ENCODE data around the gene PLPPR1.
"Not testable (repeated sequence)": the region's sequence is repeated elsewhere in the genome, so short reads cannot be mapped to it uniquely, and the experiment has no call there.

Gene PLPPR1

DNA sequence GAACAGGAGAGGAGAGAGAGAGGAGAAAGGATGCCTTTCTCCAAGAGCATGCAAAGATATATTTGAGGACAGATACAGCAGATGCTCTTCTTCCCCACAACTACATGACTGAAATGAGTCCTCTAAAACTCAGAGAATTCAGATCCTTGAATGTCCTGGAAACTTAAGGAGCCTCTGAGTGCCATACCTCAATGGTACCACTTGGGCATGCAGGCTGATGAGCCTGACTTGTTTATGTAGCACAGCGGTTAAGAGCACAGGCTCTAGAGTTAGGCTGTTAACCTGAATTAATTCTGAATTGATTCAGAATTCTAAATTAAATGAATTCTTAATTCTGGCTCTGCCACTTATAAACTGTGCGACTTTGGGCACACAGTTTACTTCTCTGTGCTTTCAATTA is 5.7 kb downstream of the PLPPR1 start:
- Histone ChIP-seq H3K9ac (no peak overlapping the region), H3K27me3 (ENCODE audit: insufficient read depth, low read depth) (no peaks in the 10 kb centered on the region), H3K4me2 (no peak overlapping the region), H3K4me3 (IDR thresholded peaks at IDR 0.05; ENCODE audit: insufficient read depth, low read depth, low read length) (no peak overlapping the region), H2AFZ (ENCODE audit: low read depth) (no peak overlapping the region), H4K20me1 (ENCODE audit: insufficient read depth) (no peaks in the 10 kb centered on the region), H3K79me2 (ENCODE audit: insufficient read depth, low read depth) (no peaks in the 10 kb centered on the region), H3K27ac (no peak overlapping the region), H3K36me3 (ENCODE audit: insufficient read depth) (no peaks in the 10 kb centered on the region), H3K4me1 (ENCODE audit: low read depth, poor library complexity, severe bottlenecking) (no peaks in the 10 kb centered on the region)
- TF ChIP-seq, protein P1, sequence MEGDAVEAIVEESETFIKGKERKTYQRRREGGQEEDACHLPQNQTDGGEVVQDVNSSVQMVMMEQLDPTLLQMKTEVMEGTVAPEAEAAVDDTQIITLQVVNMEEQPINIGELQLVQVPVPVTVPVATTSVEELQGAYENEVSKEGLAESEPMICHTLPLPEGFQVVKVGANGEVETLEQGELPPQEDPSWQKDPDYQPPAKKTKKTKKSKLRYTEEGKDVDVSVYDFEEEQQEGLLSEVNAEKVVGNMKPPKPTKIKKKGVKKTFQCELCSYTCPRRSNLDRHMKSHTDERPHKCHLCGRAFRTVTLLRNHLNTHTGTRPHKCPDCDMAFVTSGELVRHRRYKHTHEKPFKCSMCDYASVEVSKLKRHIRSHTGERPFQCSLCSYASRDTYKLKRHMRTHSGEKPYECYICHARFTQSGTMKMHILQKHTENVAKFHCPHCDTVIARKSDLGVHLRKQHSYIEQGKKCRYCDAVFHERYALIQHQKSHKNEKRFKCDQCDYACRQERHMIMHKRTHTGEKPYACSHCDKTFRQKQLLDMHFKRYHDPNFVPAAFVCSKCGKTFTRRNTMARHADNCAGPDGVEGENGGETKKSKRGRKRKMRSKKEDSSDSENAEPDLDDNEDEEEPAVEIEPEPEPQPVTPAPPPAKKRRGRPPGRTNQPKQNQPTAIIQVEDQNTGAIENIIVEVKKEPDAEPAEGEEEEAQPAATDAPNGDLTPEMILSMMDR (conservative IDR thresholded peaks at IDR 0.05; ENCODE audit: low read depth, low read length), result no peak

DNA sequence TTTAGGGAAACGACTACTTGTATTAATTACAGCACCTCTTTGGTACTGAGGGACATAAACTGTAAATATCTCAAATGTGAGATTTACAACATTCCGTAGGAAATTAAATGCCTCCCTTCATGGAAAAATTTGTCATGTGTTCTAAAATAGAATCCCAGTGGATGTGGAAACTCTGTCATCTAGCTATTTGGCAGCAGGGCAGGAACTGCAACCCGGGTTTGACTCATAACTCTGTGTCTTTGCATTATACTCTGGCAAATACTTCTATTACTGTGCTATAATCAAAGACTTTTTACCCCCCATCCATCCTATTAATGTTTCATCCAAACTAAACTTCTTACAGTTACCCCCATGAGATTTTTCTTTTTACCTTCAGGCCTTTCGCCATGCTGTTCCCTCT is 6.6 kb downstream of the PLPPR1 start:
- no peak overlapping the region for H3K4me2 ChIP-seq
- no peak overlapping the region for H3K4me3 ChIP-seq (IDR thresholded peaks at IDR 0.05; ENCODE audit: insufficient read depth, low read depth, low read length)
- H3K79me2 ChIP-seq (ENCODE audit: insufficient read depth, low read depth), result no peaks in the 10 kb centered on the region
- no peak overlapping the region for H3K27ac ChIP-seq
- H4K20me1 ChIP-seq (ENCODE audit: insufficient read depth), result no peaks in the 10 kb centered on the region
- H3K9ac ChIP-seq, result no peak overlapping the region
- no peaks in the 10 kb centered on the region for H3K36me3 ChIP-seq (ENCODE audit: insufficient read depth)
- no peaks in the 10 kb centered on the region for H3K4me1 ChIP-seq (ENCODE audit: low read depth, poor library complexity, severe bottlenecking)
- no peaks in the 10 kb centered on the region for H3K27me3 ChIP-seq (ENCODE audit: insufficient read depth, low read depth)
- H2AFZ ChIP-seq (ENCODE audit: low read depth), result no peak overlapping the region
- TF ChIP-seq, protein P1 (conservative IDR thresholded peaks at IDR 0.05; ENCODE audit: low read depth, low read length), result no peak

DNA sequence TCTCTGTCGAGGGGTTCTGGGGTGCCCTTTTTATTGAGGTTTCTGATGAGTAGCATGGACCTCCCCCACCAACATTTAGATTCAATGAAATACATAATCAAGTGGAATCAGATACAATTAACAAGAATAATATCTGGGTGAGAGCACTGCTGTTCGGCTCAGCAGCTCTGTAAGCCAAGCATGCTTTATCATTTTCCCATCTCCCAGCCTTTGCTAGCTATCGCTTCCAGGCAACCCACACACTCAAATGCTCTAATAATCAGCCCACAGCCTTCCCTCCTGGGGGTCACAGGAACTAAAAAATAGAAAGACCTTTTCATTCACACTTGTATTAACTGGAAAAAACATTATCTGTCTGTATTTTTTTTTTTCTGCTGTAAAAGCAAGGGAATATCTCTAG is 8.9 kb downstream of the PLPPR1 start:
- Histone ChIP-seq H3K4me1 (ENCODE audit: low read depth, poor library complexity, severe bottlenecking) (no peaks in the 10 kb centered on the region), H3K79me2 (ENCODE audit: insufficient read depth, low read depth) (no peaks in the 10 kb centered on the region), H3K27me3 (ENCODE audit: insufficient read depth, low read depth) (no peaks in the 10 kb centered on the region), H2AFZ (ENCODE audit: low read depth) (no peak overlapping the region), H4K20me1 (ENCODE audit: insufficient read depth) (no peaks in the 10 kb centered on the region), H3K9ac (no peak overlapping the region), H3K4me2 (no peak overlapping the region), H3K36me3 (ENCODE audit: insufficient read depth) (no peaks in the 10 kb centered on the region), H3K27ac (no peak overlapping the region), H3K4me3 (IDR thresholded peaks at IDR 0.05; ENCODE audit: insufficient read depth, low read depth, low read length) (no peak overlapping the region)
- TF ChIP-seq, protein P1 (conservative IDR thresholded peaks at IDR 0.05; ENCODE audit: low read depth, low read length), result no peak

DNA sequence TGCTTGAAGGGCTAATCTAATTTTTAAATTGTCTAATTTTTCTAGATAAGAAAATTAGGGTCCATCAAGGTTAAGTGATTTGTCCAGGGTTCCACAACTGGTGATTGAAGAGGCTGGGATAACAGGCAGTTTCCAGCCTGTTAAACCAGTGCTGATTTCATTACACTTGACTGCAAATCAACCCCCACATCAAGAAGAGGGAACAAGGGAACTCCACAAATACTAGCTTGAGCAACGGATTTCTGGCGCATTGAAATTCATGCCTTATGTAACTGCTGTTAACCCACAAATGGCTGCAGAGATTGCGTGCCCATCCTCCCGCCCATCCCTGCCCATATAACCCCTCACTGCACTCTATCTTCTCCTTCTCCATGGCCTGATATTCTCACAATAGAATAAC is 10.0 kb downstream of the PLPPR1 start:
- TF ChIP-seq, protein P1 (conservative IDR thresholded peaks at IDR 0.05; ENCODE audit: low read depth, low read length), result no peak
- H3K4me3 ChIP-seq (IDR thresholded peaks at IDR 0.05; ENCODE audit: insufficient read depth, low read depth, low read length), result no peak overlapping the region
- H3K4me2 ChIP-seq, result no peak overlapping the region
- no peaks in the 10 kb centered on the region for H3K36me3 ChIP-seq (ENCODE audit: insufficient read depth)
- H3K9ac ChIP-seq, result no peak overlapping the region
- no peak overlapping the region for H2AFZ ChIP-seq (ENCODE audit: low read depth)
- H3K79me2 ChIP-seq (ENCODE audit: insufficient read depth, low read depth), result no peaks in the 10 kb centered on the region
- no peaks in the 10 kb centered on the region for H4K20me1 ChIP-seq (ENCODE audit: insufficient read depth)
- no peak overlapping the region for H3K27ac ChIP-seq
- no peaks in the 10 kb centered on the region for H3K4me1 ChIP-seq (ENCODE audit: low read depth, poor library complexity, severe bottlenecking)
- no peaks in the 10 kb centered on the region for H3K27me3 ChIP-seq (ENCODE audit: insufficient read depth, low read depth)

DNA sequence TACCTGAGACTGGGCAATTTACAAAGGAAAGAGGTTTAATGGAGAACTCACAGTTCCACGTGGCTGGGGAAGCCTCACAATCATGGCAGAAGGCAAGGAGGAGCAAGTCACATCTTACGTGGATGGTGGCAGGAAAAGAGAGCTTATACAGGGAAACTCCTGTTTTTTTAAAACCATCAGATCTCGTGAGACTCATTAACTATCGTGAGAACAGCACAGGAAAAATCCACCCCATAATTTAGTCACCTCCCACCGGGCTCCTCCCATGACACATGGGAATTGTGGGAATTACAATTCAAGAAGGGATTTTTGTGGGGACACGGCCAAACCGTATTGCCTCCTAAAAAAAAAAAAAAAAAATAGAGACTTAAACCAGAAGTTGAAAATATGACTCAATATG is 11.1 kb downstream of the PLPPR1 start:
- H3K4me3 ChIP-seq (IDR thresholded peaks at IDR 0.05; ENCODE audit: insufficient read depth, low read depth, low read length); H3K4me2 ChIP-seq; H2AFZ ChIP-seq (ENCODE audit: low read depth); H3K27me3 ChIP-seq (ENCODE audit: insufficient read depth, low read depth); H3K79me2 ChIP-seq (ENCODE audit: insufficient read depth, low read depth); H3K27ac ChIP-seq; H3K36me3 ChIP-seq (ENCODE audit: insufficient read depth); H3K4me1 ChIP-seq (ENCODE audit: low read depth, poor library complexity, severe bottlenecking); H3K9ac ChIP-seq; H4K20me1 ChIP-seq (ENCODE audit: insufficient read depth): not testable (repeated sequence)
